EL (cell line): Measurements from ENCODE around the gene MAL.

Experiments
- DNase-seq: peaks from one replicate; pipeline ENCODE4 v3.0.0-alpha.2; 2016

The MAL gene

DNA sequence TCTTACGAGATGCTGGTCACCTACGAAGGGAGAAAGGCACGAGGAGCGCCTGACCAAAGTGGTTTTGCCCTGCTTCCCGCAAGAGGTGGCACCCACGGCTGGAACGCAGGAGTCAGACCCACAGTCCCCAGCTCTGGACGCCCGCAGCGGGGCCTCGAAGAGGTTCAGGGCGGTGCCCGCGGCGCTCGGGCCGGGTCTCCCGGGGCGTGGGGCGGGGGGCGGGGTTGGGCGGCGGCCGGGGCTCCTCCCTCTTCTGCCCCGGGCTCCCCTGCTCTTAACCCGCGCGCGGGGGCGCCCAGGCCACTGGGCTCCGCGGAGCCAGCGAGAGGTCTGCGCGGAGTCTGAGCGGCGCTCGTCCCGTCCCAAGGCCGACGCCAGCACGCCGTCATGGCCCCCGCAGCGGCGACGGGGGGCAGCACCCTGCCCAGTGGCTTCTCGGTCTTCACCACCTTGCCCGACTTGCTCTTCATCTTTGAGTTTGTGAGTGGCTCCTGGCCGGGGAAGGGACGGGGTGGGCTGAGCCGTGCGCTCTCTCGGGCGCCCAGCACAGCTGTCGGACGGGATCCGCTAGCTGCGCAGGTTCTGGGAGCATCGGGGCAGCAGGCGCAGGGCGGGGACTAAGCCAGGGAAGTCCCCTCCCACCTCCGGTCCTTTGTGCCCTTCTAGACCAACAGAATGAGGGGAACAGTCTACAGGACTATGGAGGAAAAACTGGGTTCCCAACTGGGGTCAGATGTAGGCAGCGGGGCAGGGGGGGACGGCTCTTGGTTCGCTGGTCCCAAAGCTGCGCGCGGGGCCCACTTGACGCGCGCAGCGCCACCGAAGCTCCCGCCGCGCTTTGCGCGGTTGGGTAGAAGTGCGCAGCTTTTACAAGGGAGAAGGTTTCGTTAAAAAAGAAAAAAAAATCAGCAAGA is at the start of gene MAL:
Gene MAL, plus strand, starts transcription at position 303 of the 914 bp plus-strand sequence. Its CDS starts 85 bp downstream, at position 388.
- DNase-seq, result peak; percentile 11

DNA sequence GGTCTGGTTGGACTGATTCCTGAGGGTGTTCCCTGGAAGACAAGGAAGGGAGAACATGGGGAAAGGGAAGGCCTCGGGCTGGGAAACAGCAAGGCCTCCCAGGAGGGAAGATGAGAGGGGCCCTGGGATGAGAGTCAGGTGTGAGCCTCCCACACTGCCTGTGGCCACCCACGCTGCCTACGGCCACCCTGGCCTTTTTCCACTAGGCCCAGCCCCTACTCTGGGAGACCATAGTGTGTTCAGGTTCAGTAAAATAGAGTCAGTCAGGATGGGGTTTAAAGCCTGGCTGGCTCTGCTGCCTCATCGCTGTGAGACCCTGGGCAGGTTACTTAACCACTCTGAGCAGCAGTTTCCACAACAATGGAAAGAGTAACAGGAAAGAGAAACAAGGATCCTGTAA is 47.7 kb upstream of the MAL start:
- DNase-seq, result no peak

GRCh38 chr2:94978917-94979316 is 46.6 kb upstream of the MAL start:
- DNase-seq, result no peak

GRCh38 chr2:94979406-94980375 is 45.8 kb upstream of the MAL start:
- DNase-seq, result no peak

DNA sequence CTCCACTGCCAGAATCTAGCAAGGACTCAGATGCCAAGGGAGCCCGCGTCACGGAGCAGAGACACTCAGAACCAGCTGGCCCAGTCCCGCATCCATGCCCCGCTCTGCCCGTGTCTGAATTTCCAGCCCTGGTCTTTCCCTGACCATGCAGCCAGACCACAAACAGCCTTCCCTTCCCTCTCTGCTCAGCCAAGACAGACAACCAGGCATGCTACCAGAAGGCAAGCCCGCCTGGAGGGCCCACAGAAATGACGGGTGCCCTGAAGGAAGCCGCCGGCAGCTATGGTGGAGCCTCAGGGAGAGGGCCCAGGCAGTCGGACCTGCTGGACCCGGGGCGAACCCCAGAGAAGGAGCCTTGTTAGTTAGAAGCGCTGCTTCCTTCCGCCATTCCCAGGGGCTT is 45.1 kb upstream of the MAL start:
- DNase-seq, result no peak

GRCh38 chr2:94982156-94982555 is 43.4 kb upstream of the MAL start:
- no peak for DNase-seq

DNA sequence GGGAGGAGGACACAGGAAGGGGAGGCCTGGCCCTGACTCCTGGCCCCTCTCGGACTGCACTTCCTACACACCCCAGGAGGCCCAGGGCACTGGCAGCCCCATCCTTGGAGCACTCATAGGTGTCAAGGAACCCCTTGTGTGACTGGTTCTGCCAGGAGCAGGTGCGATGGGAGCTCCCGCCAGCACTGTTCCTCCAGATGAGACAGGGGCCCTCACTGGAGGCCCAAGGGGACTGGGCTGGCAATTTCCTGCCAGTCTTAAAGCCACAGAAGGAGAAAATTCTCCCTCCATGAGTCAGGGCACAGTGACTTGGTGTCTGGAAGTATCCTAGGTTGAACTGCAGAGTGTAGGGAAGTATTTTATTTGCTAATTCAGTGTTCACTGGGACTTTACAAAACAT is 42.8 kb upstream of the MAL start:
- DNase-seq, result peak; percentile 71

DNA sequence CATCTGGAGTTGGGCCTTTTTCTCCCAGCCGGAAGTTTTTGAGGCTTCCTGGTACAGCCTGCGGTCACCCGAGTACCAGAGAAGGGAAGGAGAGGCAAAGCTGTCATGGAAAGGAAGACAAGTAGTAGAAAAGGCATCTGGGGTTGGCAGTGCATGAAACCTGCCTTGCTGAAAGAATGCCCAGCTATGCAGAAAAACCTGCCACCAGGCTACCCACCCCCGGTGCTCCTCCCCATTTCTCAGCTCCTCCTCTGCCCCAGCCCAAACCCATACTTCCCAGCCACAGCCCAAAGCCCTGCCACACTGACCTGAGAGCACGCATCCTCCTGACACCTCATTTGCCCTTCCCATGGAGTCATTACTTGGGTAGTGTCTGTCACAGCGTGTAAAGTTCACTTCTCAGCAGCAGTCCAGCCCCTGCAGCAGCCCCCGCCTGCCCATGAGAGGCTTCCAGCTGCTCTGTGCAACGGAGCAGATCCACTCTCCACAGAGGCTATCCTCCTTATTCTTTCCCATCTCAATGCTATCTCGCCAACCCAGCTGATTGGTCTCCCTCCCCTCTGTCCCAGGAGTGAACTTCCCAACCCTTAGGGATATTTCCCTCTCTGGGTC is 40.4 kb upstream of the MAL start:
- DNase-seq, result no peak

DNA sequence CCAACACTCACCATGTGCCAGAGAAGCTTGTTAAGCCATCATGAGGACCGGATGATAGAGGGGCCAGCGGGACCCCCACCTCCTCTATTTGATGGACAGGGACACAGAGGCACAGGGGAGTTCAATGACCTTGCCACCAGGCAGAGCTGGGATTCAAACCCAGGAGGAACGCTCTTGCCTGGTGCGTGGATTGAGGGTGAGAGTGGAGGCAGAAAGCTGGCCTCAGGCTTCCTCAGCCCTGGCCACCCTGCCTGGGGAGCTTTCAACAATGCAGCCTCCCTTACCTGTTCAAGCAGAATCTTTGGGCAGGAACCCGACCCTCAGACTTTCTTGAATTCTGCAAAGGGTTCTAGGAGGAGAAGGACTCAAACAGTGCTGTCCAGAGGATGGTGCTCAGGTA is 39.9 kb upstream of the MAL start:
- DNase-seq, result no peak

GRCh38 chr2:94986392-94986963 is 39.0 kb upstream of the MAL start:
- peak; percentile 62 for DNase-seq

GRCh38 chr2:94987074-94988020 is 38.2 kb upstream of the MAL start:
- DNase-seq, result no peak

GRCh38 chr2:94990956-94991355 is 34.6 kb upstream of the MAL start:
- DNase-seq, result no peak

- DNase-seq, result no peak
Observed at GRCh38 chr2:94992360-94992759, 33.1 kb upstream of the MAL start.

DNA sequence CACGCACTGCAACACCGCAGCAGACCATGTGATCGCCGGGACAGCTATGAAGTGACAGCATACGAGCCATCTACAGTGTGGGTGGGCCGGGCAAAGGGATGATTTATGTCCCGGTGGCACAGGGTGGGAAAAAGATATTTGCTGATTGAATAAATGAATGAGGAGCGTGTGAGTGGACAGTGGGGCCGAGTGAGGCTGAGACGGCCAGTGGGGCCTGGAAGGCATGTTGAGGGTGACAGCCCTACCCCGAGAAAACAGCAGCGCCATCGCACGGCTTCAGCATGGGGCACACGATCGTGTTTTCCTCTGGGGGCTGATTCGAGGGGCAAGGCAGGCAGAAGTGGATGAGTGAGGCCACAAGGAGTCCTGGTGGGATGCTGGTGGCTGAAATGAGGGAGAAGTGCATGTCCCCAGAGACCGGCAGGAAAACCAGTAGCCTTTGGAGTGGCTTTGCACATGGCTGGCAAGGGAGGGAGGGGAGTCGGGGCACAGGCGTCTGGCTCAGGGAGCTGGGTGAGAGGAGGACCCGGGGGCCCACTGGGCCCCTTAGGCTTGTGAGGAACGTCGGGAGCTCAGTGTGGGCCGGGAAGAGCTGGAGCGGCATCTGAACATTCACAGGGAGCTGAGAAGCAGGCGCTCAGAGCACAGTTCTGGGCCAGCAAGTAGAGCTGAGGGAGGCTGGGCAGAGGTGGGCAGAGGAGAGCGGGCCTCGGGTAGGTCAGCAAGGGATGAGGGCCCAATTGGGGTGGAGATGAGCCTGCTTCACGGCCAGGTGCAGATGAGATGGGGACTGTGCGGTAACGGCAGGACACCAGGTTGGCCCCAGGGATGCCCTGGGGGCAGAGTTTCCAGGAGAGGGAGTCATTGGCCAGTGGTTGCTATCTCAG is 32.1 kb upstream of the MAL start:
- DNase-seq, result no peak

GRCh38 chr2:94994063-94994913 is 31.2 kb upstream of the MAL start:
- DNase-seq, result no peak

DNA sequence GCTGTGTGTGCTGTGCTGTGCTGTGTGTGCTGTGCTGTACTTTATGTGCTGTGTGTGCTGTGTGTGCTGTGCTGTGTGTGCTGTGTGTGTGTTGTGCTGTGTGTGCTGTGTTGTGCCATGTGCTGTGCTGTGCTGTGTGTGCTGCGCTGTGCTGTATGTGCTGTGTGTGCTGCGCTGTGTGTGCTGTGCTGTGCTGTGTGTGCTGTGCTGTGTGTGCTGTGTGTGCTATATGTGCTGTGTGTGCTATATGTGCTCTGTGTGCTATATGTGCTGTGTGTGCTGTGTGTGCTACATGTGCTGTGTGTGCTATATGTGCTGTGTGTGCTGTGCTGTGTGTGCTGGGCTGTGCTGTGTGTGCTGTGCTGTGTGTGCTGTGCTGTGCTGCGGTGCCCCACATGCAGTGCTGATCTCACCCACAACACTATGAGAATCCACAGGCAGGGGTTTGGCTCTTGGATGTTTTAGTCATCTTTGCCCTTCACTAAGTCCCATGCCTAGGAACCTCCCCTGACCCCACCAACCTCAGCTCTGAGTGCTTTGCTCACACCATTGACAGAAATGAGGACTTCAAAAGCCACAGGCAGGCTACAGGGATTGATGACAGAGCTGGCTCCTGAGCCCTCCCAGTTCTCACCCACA is 30.5 kb upstream of the MAL start:
- DNase-seq, result no peak

GRCh38 chr2:94995553-94996304 is 29.8 kb upstream of the MAL start:
- no peak for DNase-seq
